Right renal pelvis (tissue), 4 donors: ENCODE measurements around the gene PDPK1. TPM values are rescaled to one million over a fixed set of nuclear protein-coding genes. Genes with fewer than 3 reads are reported as not detected.
"Not testable (repeated sequence)": the region's sequence is repeated elsewhere in the genome, so short reads cannot be mapped to it uniquely, and the experiment has no call there.

Experiments used
- DNase-seq, 4 donors: peaks; one replicate each; pipeline ENCODE4 v3.0.0-alpha.2; 2013; ENCODE audit warnings: low read depth in 4 of 4, low spot score in 3 of 4, missing footprints in 1 of 4
- polyA plus RNA-seq, 4 donors: library from polyadenylated mRNA; unstranded; fragments of 120-200 nt; gene quantifications; one replicate each; pipeline ENCODE4 v1.2.1, GENCODE V29; 2013; ENCODE audit not compliant: insufficient read length in 4 of 4

The PDPK1 gene
- polyA plus RNA-seq, 4 donors = 45.7 to 57.3 (median 54.3) TPM

DNA sequence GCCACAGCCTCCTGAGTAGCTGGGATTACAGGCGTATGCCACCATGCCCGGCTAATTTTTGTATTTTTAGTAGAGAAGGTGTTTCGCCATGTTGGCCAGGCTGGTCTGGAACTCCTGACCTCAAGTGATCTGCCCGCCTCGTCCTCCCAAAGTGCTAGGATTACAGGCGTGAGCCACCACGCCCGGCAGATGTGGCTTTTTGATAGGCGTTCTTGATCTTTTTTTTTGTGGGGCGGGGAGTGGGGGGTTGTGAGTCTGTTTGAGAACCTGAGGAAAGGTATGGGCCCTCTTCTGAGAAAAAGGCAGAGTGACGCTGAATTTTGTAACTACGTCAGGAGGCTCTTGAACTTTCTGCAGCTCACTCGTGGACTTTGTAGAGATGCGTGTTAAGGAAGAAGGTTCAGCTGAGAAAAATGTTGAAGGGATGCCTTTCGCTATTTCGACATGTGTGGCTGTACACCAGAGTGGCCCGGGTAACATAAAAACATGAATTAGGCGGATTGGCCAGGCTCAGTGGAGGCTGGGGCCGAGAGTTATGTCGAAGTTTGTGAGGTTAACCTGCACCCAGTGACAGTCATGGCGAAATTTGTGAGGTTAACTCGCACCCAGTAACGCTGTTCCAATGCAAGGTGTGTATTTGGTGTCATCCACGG, 1.5 kb downstream of the PDPK1 start:
- not testable (repeated sequence) for DNase-seq

- not testable (repeated sequence) for DNase-seq
Observed at GRCh38 chr16:2539845-2540458, 2.1 kb downstream of the PDPK1 start.

- DNase-seq = not testable (repeated sequence)
Observed at GRCh38 chr16:2540912-2541311, 3.1 kb downstream of the PDPK1 start.

DNA sequence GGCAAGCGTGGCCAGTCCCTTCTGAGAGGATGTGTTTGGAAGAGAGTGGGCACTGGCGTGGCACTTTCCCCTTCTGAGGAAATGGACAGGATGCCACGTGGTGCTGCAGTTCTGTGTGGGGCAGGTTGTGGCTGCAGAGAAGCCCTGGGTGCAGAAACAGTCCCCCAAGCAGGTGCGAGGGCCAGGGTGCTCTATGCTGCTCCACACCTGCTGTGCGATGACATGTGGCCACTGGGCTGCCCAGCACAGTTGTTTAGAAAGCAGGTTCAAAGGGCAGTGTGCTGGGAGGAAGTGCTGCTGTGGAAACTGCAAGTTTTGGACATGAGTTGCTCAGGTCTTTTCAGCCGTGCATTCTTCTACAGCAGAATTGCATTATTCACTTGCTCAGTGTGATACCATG, 3.6 kb downstream of the PDPK1 start:
- DNase-seq = not testable (repeated sequence)

GRCh38 chr16:2543771-2544170, 6.0 kb downstream of the PDPK1 start:
- DNase-seq = not testable (repeated sequence)

DNA sequence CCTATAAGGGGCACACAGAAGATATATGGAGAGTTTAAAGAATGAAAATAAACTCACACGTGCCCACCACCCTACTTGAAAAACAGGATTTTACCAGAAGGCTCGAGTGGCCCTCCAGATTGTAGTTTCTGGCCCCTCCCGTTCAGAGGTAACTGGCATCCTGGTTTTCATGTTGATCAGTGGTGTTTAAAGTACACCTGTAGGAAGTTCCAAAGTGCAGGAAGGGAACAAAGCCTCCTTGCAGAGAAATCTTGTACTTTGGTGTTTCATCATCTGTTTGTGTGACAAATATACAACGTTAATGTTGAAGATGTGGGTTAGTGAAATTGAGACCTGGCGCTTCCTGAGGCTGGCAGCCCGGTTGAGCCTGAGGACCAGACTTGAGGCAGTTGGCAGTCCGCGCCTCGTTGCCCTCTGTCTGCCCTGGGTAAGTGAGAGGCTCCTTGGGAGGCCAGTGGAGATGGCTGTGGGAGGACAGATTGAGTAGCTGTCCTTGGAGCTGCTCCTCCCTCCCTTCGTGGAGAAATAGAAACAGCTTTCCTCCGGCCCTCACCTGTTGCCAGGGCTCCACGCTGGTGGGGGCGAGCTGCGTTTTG, 12.6 kb downstream of the PDPK1 start:
- DNase-seq = not testable (repeated sequence)

GRCh38 chr16:2551420-2551889, 13.6 kb downstream of the PDPK1 start:
- not testable (repeated sequence) for DNase-seq

- DNase-seq = not testable (repeated sequence)
Observed at GRCh38 chr16:2554709-2555425, 17.0 kb downstream of the PDPK1 start.

- not testable (repeated sequence) for DNase-seq
Observed at GRCh38 chr16:2557150-2557549, 19.3 kb downstream of the PDPK1 start.

- DNase-seq = not testable (repeated sequence)
Observed at GRCh38 chr16:2560131-2560797, 22.4 kb downstream of the PDPK1 start.

- not testable (repeated sequence) for DNase-seq
Observed at GRCh38 chr16:2560798-2561133, 22.9 kb downstream of the PDPK1 start.

DNA sequence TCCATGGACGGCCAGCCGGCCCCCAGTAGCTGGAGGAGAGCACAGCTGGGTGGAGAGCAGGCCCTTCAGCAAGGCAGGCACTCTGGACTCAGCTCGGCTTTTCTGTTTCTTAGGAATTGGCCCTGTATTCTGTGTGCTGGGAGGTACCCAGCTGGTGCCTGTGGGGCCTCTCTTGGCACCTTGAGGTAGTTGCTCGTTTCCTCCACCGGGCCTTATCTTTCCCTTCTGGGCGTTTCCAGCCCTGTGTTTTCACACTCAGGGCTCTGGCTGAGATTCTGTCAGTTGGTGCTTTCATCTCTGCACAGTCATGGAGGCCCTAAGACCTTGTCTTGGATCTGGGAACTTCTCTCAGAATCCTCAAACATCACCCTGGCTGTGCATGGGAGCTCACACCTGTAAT, 29.7 kb downstream of the PDPK1 start:
- not testable (repeated sequence) for DNase-seq

DNA sequence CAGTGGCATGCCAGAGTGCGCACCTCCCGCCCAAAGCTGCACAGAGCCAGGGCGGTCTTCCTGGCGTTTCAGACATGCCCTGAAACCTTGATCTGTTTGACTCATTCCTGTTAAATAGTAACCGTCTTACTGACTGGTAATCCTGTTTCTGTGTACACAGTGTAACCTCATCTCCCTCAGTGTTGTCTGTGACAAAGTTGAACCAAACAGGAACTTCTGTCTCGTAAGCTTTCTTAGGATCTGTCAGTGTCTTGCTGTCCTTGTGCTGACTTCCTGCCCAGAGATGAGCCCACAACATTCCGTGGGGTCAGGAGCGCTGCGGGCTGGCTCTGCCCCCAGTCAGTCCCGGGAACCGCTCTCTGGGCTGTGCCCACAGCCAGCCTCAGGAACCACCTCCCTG, 30.8 kb downstream of the PDPK1 start:
- DNase-seq = not testable (repeated sequence)

- not testable (repeated sequence) for DNase-seq
Observed at GRCh38 chr16:2572704-2573103, 34.9 kb downstream of the PDPK1 start.

DNA sequence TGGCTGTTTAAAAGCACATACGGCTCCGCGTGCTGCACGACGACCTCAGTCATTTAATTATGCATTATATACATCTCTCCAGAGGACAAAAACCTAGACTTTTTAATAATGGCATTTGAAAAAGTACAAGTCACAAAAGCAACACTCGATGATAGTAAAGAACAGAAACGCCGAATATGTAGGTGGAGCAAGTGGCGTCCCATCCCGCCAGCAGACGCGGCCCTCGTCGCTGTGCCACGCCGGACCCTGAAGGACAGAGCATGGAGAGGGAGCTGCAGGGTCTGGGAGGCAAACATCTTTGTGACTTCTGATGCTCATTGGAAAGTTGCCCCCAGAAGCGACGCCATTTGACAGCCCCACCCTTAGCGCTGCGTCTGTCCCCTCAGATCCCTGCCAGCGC, 38.0 kb downstream of the PDPK1 start:
- not testable (repeated sequence) for DNase-seq

DNA sequence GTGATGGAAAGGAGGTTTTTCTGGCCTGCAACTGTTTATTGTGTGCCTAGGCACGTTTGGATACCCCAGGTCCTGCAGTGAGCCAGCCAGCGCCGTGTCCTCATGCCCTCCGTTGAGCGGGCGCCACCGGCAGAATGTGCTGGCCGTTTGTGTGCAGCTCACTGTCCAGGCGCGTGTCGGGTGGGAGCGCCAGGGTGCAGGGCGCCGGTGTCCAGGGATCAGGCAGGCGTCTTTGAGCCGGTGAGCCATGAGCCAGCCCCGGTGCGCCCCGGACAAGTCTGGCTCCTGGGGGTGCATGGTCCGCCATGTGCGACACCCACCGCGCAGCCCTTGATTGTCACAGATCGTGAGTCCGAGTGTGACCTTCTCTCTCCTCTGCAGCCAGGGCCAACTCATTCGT, 39.2 kb downstream of the PDPK1 start:
- not testable (repeated sequence) for DNase-seq

DNA sequence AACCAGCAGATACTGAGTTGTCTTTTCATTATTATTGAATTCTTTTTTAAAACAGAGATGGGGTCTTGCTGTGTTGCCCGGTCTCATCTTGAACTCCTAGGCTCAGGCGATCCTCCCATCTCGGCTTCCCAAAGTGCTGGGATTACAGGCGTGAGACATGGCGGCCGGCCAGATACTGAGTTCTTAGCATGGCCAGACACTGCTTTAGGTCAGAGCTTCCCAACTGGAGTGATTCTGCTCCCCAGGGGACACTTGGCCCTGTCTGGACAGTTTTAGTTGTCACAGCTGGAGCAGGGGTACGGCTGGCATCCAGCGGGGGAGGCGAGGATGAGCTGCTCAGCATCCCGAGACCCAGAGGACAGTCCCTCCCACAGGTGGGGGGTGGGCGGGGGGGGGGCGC, 41.1 kb downstream of the PDPK1 start:
- not testable (repeated sequence) for DNase-seq

DNA sequence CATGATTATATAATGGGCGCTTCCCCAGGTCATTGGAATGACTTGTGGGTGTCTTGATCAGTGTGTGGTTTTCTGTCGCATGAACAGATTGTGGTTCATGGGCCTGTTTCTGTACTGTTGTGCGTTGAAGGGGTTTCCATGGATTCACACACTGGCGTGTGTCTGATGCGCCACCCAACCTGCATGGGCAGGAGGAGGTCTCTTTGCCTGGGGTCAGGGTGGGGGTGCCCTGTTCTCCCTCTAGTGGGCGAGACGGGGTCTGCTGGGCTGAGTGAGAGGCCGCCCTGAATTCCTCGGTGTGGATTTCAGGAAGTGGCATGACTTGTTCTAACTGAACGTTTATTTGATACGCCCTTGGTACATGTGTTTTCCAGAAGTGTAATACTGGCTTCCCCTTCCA, 42.3 kb downstream of the PDPK1 start:
- not testable (repeated sequence) for DNase-seq

GRCh38 chr16:2580818-2581217, 43.0 kb downstream of the PDPK1 start:
- not testable (repeated sequence) for DNase-seq
